ENCODE measurements around the gene PSPH.

- no peak for TF ChIP-seq POLR2A (IDR thresholded peaks at IDR 0.05; ENCODE audit: low read depth, low read length)
- TF ChIP-seq POLR2AphosphoS5 (IDR thresholded peaks at IDR 0.05; ENCODE audit: low read depth, low read length) = no peak
- TF ChIP-seq TAF1 (IDR thresholded peaks at IDR 0.05; ENCODE audit: borderline replicate concordance, low read depth, low read length) = no peak
Observed at GRCh38 chr7:55977831-55978230, 73.4 kb downstream of the PSPH start.
